HG02981 (cell line): ENCODE results near the gene DNAJB2.
"Not testable (repeated sequence)": the region's sequence is repeated elsewhere in the genome, so short reads cannot be mapped to it uniquely, and the experiment has no call there.

Experiments
- ATAC-seq: cut with Tn5 transposase; IDR thresholded peaks from one replicate; pipeline ENCODE4 v1.9.1; 2021; ENCODE audit warnings: mild to moderate bottlenecking, moderate library complexity; ENCODE audit not compliant: unreplicated experiment

The DNAJB2 gene

DNA sequence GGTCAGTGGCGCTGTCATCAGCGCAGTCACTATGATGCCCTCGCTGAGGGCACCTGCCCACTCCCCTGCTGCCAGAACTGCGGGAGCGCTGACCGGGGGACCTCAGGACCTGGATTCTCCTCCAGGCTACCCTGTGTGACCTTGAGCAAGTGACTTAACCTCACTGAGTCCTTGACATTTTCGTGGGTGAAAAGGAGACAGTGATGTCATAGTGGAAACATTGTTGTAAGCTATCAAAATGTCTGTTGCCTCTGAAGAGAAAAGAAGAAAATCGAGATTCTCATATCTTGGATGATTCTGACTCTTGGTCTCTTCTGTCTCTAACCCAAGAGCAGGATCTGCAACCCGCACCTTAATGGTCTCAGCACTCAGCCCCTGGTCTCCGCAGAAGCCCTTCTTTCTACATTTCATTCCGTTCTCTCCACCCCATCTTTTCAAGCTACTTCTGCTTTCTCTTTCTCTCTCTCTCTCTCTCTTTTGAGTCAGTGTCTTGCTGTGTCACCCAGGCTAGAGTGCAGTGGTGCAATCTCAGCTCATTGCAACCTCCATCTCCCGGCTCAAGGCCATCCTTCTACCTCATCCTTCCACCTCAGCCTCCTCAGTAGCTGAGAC is 24.5 kb upstream of the DNAJB2 start:
- peak; percentile 29 for ATAC-seq

DNA sequence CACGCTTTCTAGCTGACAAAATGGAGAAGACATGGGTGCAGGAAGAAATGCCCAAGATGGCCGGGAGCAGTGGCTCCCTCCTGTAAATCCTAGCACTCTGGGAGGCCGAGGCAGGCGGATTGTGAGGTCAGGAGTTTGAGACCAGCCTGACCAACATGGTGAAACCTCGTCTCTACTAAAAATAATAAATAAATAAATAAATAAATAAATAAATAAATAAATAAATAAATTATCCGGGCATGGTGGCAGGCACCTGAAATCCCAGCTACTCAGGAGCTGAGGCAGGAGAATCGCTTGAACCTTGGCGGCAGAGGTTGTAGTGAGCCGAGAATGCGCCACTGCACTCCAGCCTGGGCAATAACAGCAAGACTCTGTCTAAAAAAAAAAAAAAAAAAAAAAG is 20.2 kb upstream of the DNAJB2 start:
- not testable (repeated sequence) for ATAC-seq

DNA sequence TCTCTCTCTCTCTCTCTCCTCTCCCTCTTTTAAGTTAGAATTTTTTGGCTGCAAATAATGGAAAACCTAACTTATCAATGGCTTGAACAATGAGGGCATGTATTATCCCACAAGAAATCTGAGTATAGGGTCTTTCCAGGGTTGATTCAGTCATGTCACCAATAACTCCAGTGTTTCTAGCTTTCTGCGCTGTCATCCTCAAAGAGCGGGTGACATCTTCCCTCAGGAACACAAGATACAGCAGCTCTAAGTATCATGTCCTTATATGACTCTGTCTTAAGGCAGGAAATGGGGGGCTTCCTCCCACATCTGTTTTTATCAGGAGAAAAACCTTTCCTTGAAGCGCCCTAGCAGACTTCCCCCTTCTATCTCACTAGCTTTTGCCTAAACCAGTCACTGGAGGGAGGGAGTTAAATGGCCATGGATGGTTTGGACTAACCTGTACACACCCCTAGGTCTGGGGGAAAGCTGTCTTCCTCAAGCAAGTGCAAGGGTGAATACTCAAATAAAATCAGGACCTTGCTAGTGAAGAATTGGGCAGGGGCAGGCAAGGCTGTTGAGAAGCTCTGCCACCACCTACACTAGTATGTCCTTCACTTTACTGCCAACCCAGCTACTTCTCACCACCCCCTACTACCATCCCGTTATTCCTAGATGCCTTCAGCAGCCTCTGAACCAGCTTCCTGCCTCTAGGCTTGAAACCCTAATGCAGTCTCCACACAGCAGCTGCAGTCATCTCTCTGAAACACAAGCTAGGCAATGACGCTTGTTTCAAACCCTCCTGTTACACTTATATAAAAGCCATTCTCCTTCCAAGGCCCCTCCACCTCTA is 17.9 kb upstream of the DNAJB2 start:
- no peak for ATAC-seq

DNA sequence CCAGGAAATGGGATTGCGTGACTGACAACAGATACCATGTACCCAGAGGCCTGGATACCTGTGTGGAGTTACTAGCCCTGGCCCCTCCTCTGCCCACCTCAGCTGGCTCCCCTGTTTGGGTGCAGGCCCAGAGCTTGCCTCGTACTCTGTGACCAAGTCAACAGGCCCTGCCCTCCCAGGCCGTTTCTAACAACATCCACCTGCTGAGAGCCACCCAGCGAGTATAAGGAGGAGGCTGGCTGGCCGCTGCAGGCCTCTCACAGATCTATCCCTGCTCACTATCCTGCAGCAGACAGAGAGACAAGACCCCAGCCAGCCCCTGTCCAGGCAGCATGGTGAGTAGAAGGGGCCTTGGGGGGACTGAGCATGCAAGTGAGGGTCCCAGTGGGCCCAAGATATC is 12.9 kb upstream of the DNAJB2 start:
- no peak for ATAC-seq

DNA sequence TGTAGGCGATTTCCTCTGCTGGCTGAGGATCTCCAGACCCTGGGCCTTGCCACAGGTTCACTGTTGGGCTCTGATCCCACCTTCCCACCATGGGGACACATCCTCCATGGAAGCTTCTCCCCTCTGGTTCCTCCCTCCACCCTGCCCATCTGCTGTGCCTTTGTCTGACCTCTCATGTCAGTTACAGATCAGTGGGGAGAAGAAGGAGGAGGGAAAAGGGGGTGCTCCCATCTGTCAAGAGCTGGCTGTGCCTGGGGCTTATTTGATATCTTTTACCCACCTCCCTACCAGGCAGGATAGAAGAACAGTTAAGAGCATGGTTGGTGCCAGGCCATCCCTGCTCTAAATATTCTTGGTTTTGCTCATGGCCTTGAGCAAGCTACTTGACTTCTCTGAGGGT is 12.3 kb upstream of the DNAJB2 start:
- ATAC-seq, result no peak

DNA sequence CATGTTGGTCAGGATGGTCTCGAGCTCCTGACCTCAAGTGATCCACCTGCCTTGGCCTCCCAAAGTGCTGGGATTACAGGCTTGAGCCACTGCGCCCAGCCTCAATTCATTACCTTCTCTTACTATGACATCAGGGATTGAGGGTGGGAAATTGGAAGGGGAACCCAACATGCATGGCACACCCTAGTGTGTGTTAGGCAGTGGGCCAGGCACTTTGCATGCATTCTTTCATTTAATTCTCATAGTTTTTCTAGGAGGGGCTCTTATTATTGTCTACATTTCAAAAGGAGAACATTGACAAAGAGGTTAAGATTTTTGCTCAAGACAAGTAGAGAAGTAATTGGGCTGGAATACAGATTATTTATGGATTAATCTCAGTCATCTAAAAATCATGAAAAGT is 10.9 kb upstream of the DNAJB2 start:
- ATAC-seq, result no peak

DNA sequence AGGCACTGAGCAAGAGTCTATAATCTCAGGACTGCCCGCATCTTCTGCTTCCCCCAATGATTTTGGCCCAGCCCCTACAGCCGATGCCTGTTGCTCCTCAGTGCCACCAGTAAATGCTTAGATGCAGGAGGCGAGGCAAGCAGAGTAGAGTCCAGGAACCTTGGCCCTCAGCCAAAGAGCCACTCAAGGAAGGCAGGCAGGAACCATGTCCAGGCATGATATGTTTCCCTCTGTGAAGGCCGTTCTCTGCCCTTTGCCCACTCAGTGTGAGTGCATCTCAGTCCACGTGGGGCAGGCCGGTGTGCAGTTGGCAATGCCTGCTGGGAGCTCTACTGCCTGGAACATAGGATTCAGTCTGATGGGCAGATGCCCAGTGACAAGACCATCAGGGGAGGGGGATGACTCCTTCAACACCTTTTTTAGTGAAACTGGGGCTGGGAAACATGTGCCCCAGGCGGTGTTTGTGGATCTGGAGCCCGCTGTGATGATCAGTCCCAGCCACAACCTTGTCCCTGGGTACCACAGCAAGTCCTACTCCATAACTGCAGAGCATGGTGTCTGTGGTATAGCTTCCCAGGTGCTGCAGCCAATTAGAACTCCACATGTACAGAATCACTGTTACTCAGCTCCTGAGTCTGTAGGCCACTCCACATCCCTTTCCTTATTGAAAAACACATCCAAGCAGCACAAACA is 9.7 kb upstream of the DNAJB2 start:
- ATAC-seq, result no peak

DNA sequence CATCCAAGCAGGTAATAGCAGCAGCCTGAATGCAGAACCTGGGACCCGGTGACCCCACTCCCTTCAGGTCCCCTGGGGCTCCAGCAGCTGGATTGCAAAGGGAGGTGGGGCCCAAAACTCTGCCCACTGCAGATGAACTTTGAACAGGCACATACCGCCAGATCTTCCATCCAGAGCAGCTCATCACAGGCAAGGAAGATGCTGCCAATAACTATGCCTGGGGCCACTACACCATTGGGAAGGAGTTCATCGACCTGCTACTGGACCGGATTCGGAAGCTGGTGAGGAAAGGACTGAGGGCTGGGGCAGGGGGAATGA is 9.2 kb upstream of the DNAJB2 start:
- no peak for ATAC-seq

DNA sequence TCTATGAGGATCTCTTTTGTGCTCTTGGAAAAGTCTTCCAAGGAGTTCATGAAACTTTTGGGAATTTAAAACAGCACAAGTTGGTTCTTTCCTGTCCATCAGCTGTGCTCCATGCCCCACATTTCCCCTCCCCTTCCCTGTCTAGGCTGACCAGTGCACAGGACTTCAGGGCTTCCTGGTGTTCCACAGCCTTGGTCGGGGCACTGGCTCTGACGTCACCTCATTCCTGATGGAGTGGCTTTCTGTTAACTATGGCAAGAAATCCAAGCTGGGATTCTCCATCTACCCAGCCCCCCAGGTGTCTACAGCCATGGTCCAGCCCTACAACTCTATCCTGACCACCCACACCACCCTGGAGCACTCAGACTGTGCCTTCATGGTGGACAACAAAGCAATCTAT is 8.1 kb upstream of the DNAJB2 start:
- no peak for ATAC-seq

DNA sequence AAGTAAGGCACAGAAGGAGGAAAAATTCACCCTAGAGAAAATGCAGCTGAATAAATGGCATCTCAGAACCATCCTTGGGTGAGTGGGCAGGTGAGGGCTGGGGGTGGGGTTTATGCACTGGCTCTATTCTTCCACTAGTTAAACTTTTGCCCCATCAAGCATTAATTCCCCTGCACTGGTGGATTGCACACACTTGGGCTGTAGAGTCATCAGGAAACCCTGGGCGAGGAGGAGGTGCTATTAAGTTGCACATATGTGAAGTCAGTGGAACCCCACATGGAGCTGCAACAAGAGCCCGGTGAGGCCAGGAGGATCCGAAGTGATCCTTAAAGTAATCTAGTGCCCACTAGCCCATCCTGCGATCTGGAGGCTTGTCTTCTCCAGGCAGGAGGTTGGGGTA is 6.8 kb upstream of the DNAJB2 start:
- ATAC-seq, result no peak

DNA sequence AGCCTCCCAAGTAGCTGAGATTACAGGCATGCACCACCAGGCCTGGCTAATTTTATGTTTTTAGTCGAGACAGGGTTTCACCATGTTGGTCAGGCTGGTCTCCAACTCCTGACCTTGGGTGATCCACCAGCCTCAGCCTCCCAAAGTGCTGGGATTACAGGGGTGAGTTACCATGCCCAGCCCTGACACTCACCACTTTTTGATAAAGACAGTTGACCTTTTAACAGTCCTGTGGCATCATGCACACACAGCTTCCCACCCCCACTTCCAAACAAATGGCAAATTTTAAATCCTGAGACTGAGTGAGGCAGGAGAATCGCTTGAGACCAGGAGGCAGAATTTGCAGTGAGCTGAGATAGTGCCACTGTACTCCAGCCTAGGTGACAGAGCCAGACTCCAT is 6.2 kb upstream of the DNAJB2 start:
- no peak for ATAC-seq

DNA sequence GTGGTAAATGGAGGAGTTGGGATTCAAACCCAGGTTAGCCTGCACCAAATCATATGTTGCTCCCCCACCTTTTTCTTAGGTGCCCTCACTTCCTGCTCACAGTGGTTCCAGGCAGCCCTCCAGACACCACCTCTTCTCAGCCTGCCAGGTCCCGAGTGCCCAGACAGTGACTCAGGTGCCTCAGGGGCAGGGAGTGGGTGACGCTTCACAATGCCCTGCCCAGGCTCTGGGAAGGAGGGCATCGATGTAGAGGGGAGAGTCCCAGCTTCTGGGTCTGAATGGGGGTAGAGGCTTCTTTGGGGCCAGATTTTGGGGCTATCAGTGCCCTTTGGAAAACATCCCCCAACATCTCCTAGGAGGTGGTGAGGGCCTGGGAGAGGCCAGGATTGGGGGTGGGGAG is 5.2 kb upstream of the DNAJB2 start:
- ATAC-seq, result no peak

DNA sequence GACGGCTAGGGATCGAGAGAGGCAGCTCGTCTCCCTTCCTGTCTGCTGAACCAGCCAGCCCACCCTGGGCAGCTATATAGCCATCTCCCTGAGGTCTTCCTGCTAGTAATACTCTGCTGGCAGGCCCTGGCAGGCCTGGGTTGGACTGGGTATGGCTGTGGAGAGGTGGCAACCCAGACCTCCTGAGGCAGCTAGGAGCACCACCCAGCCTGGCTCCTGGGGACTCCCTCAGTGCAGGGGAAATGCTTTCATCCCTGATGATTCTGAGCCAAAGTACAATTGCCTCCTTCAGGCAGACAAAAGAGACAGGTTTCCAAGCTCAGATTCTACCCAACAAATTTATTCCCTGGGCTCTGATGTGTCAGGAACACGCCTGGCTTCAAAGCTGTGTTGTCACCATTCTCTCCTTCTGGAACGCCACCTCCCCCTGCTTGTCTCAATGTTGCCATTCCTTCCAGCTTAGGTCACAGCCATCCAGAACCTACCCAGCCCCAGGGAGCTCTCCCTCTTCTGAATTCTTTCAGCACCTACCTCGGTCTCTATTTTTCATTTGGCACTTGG is 4.7 kb upstream of the DNAJB2 start:
- no peak for ATAC-seq

DNA sequence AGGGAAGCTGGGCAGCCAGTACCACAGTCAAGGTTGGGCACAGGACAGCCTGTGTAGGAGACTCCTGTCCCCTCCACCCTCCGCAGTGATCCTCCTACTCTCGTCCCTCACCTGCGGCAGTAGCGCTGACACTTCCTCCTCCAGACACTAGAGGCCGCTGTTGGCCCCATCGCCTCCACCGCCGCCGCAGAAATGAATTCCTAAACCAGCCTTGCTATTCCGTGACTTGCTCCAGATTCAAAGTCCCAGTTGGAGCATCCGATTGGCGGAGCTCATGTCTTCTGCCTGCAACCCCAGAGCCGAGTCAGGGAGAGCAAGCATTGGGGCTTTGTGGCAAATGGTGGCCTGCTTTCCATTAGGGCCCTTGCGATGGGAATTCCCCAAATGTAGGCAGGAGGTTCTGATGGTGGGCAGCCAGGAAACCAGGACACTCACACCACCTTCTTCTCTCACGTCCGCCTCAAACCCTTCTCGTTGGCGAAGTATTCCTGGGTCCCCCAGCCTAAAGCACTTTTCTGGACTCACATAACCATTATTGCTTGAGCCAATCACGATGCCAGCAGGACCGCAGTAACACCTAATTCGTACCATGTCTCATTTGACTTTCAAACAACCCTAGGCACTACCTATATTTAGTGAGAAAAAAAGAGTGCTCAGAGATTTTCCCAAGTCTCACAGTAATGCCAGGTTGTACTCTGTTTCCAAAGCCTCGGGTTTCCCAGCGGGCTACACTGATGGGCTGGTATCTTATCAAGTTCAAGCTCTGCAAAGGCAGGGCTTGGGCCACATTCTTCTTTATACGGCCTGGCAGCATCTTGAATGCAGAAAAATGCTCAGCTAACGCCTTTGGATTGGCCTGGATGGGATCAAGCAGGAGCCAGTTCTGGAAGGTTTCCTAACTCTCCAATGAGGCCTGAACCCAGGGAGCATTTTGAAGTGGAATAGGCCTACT is 1.2 kb upstream of the DNAJB2 start:
- ATAC-seq, result peak; percentile 12

DNA sequence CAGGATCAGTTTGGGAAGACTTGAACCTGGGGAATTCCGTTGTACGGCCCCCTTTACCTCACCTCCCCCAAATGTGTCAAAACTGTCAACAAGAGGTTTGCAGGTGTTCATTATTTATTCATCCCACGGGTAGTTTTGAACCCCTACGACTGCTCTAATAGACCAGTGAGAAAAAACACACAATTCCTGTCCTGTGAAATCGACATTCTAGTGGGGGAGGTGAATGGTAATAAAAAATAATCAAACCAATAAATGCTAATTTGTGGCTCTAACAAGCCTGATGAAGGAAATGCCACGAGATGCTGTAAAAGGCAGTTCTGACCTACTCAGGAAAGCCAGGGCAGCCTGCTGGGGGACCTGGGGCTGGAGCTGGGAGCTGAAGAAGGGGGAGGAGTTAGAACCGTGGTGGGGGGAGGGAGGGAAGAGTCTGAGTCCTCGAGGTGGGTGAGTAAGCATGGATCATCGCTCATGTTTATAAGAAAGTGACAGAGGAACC is 463 bp upstream of the DNAJB2 start:
- ATAC-seq, result no peak

DNA sequence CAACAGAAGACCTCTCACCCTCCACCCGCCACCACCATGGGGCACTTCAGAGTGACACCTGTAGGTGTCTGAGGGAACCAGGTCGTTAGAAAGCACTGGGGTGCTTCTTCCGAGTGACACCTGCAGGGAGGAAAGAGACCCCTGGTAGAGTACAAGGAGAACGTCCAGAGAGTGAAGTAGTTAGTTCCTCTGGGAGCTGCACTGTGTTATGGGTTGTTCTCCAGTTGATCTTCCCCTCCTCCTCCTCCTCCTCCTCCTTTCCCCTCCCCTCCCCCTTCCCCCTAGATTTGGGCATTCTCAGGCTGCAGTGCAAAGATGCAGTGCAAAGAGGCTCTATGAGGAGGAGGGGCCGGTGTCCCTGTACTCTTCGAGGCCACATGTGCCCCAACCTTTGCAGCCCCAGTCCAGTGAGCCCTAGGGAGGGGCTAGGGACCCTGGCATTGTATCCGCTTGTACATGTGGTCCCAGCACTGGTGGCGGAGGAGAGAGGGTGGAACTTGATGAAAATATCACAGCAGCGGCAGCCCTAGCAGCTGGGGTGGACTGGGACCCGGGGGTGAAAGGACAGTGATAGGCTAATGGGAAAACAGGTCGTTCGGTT is 850 bp downstream of the DNAJB2 start:
- no peak for ATAC-seq

DNA sequence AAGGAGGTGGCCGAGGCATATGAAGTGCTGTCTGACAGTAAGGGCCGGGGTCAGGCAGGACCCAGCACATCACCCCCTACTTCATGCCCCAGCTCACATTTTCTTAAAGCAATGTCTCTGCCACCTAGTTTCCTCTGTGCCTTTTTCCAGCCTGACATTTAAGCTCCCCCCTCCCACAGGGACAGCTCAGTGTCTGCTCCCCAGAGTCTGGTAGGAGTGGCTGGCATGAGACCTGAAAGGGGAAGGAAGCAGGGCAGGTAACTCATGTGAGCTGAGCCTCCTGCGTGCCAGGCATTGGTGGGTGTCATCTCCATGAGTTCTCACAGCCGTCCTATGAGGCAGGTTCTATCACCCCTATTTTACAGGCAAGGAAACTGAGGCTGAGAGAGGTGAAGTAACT is 1.5 kb downstream of the DNAJB2 start:
- ATAC-seq, result no peak

DNA sequence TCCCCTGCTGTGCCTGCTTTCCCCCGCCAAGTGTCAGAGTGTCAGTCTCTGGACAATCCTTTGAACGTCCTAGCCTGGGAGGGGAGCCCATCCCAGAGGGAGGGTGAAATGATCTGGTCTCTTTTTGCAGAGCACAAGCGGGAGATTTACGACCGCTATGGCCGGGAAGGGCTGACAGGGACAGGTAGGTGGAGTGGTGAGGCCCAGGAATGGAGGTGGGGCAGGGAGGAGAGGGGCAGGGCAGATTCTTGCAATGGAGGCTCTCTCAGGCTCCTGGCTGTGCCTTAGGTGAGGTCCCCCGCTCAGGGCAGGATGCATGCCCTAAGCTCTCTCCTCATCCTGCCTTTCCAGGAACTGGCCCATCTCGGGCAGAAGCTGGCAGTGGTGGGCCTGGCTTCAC is 2.4 kb downstream of the DNAJB2 start:
- ATAC-seq, result no peak

DNA sequence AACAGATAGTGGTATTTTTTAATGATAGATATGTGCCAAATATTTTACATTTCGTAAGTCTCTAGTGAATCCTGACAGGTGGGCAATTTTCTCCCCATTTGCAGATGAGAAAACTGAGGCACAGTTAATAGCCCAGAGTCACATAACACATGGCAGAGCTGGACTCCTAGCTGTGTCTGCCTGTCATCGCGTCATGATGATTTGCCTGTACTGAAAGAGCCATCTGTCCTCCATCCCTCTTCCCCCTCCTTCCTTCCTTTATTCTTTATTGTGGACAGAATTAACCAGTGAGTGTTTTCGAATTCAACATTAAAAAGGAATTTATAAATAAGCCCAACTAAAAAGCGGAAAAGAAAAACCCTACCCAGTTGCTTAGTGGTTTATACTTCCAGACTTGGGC is 3.2 kb downstream of the DNAJB2 start:
- no peak for ATAC-seq

DNA sequence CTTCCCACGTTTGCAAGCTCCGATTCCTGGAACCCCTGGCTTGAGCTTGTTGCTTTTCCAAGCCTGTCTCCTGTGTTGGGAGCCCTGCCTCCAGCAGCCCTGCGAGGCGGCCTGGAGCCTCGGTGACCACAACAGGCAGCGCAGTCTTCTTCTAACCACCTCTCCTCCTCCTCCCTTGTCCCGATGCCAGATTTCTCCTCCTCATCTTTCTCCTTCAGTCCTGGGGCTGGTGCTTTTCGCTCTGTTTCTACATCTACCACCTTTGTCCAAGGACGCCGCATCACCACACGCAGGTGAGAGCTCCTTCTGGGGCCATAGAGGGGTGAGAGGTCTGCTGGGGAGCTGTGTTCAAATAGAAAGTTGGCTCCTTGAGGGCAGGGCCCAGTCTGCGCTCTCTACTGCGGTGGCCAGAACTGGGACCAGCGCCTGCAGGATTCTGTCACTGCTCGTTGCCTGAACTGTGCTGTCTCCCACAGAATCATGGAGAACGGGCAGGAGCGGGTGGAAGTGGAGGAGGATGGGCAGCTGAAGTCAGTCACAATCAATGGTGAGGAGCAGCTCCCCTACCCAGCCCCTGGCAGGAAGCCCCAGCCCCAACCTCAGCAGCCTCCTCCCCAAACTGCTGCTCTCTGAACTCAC is 3.9 kb downstream of the DNAJB2 start:
- no peak for ATAC-seq
